GM12872 (cell line): ENCODE measurements around the gene RPL29.

Source experiments
- CTCF ChIP-seq: IDR thresholded peaks from 3 replicates; pipeline ENCODE4 v1.5.1; 2011; ENCODE audit warnings: low read depth, mild to moderate bottlenecking, low read length, moderate library complexity; ENCODE audit not compliant: insufficient read depth

Gene RPL29

GRCh38 chr3:52004163-52004787, 8.6 kb upstream of the RPL29 start:
- peak; percentile 61 for TF ChIP-seq CTCF

GRCh38 chr3:52002748-52003147, 7.1 kb upstream of the RPL29 start:
- TF ChIP-seq CTCF = no peak

GRCh38 chr3:52001443-52001974, 5.8 kb upstream of the RPL29 start:
- peak; percentile 96 for TF ChIP-seq CTCF

- TF ChIP-seq CTCF = no peak
Measured at GRCh38 chr3:51999846-52000245, 4.2 kb upstream of the RPL29 start.

- TF ChIP-seq CTCF = no peak
Measured at GRCh38 chr3:51998774-51999173, 3.1 kb upstream of the RPL29 start.

- TF ChIP-seq CTCF = no peak
Measured at GRCh38 chr3:51997935-51998596, 2.4 kb upstream of the RPL29 start.

GRCh38 chr3:51997172-51997571, 1.5 kb upstream of the RPL29 start:
- TF ChIP-seq CTCF = no peak
